GM12878 (cell line): ENCODE data around the gene LDLRAD3. TPM values are rescaled to one million over a fixed set of nuclear protein-coding genes. Genes with fewer than 3 reads are reported as not detected.

ENCODE experiments used
- ATAC-seq: fragments of 200-7000 bp; cut with Tn5 transposase; 3 replicates; pipeline ENCODE4 v1.9.1; 2020; ENCODE audit warnings: mild to moderate bottlenecking, moderate library complexity
- BruUV-seq: library from RNA; stranded (reverse); fragments of 400-500 nt; replicated peaks from 2 replicates; lab custom pipeline; 2021; lab: Mats Ljungman, UMichigan
- CTCF ChIA-PET: fragments of 300-600 bp; sonication (Branson Sonifier 250); formaldehyde crosslinking; extraction: SDS; loops from one replicate; lab custom pipeline; 2021; ENCODE audit warnings: inconsistent platforms; lab: Yijun Ruan, JAX
- POLR2A ChIA-PET: fragments of 350-600 bp; formaldehyde crosslinking; extraction: SDS; loops from one replicate; lab custom pipeline; 2021; ENCODE audit warnings: inconsistent platforms; lab: Charles Lee
- RAD21 ChIA-PET: fragments of 300-600 bp; sonication (Branson Sonifier 250); formaldehyde crosslinking; loops from one replicate; lab custom pipeline; 2023; ENCODE audit warnings: antibody characterized with exemption; ENCODE audit not compliant: unreplicated experiment; lab: Charles Lee
- SMC1A ChIA-PET: fragments of 300-600 bp; sonication (Branson Sonifier 250); formaldehyde crosslinking; loops from one replicate; lab custom pipeline; 2023; ENCODE audit not compliant: unreplicated experiment, uncharacterized antibody; lab: Charles Lee
- DNase-seq: peaks from one replicate; pipeline ENCODE4 v3.0.0-alpha.2; 2011; ENCODE audit warnings: low read depth, low spot score
- FAIRE-seq: peaks from 3 replicates; lab custom pipeline; 2011; peaks lifted over from hg19 to GRCh38; lab: Jason Lieb, UNC
- H2AFZ ChIP-seq: 2 replicates; pipeline ENCODE4 v1.6.0; 2011; ENCODE audit warnings: low read depth, low read length, control low read depth; ENCODE audit not compliant: control insufficient read depth
- H3K27ac ChIP-seq: 2 replicates; pipeline ENCODE4 v1.5.1; 2011; ENCODE audit warnings: control low read depth; ENCODE audit not compliant: control insufficient read depth, insufficient read depth
- H3K27me3 ChIP-seq, 2 experiments: replicated peaks in 1 of 2; 2 replicates each; pipeline versions ENCODE4 v1.6.0 to v1.6.1; 2011; ENCODE audit warnings: low read length in 1 of 2; ENCODE audit not compliant: control insufficient read depth in 2 of 2, insufficient read depth in 2 of 2
- H3K36me3 ChIP-seq, 2 experiments: 2 replicates each; pipeline ENCODE4 v1.5.1; 2011; ENCODE audit warnings: low read length in 1 of 2; ENCODE audit not compliant: control insufficient read depth in 2 of 2, insufficient read depth in 2 of 2
- H3K4me1 ChIP-seq: 2 replicates; pipeline ENCODE4 v1.6.1; 2011; ENCODE audit warnings: mild to moderate bottlenecking, low read length, moderate library complexity, mixed read lengths; ENCODE audit not compliant: control insufficient read depth, insufficient read depth
- H3K4me2 ChIP-seq: 2 replicates; pipeline ENCODE4 v1.6.0; 2011; ENCODE audit warnings: control low read depth; ENCODE audit not compliant: control insufficient read depth, insufficient read depth
- H3K4me3 ChIP-seq: fragments of 200-600 bp; sonication (generic); 2 replicates; pipeline ENCODE4 v1.5.1; 2016
- H3K79me2 ChIP-seq: 2 replicates; pipeline ENCODE4 v1.6.0; 2011; ENCODE audit warnings: low read length; ENCODE audit not compliant: control insufficient read depth, insufficient read depth
- H3K9ac ChIP-seq: 2 replicates; pipeline ENCODE4 v1.8.0; 2011; ENCODE audit warnings: low read length, control low read depth, mixed read lengths; ENCODE audit not compliant: control insufficient read depth, insufficient read depth
- H3K9me3 ChIP-seq: replicated peaks from 3 replicates; pipeline ENCODE4 v1.5.1; 2011; ENCODE audit warnings: mild to moderate bottlenecking, low read length; ENCODE audit not compliant: control insufficient read depth, insufficient read depth
- H4K20me1 ChIP-seq: 2 replicates; pipeline ENCODE4 v1.6.0; 2011; ENCODE audit not compliant: control insufficient read depth, insufficient read depth
- CREB1 ChIP-seq: IDR thresholded peaks from 2 replicates; pipeline ENCODE4 v1.6.1; 2012; ENCODE audit warnings: low read depth, mild to moderate bottlenecking, inconsistent platforms
- NBN ChIP-seq: fragments of 450-650 bp; IDR thresholded peaks from 2 replicates; pipeline ENCODE4 v1.6.1; 2016
- NFXL1 ChIP-seq: fragments of 450-650 bp; IDR thresholded peaks from 2 replicates; pipeline ENCODE4 v1.6.1; 2017; ENCODE audit warnings: antibody characterized with exemption, mild to moderate bottlenecking, borderline replicate concordance
- NFYB ChIP-seq: IDR thresholded peaks from 2 replicates; pipeline ENCODE4 v1.6.1; 2011; ENCODE audit warnings: low read depth, mild to moderate bottlenecking, low read length, improper control_type of control experiment, moderate library complexity; ENCODE audit not compliant: insufficient read depth
- ZBTB40 ChIP-seq: fragments of 450-650 bp; IDR thresholded peaks from 2 replicates; pipeline ENCODE4 v1.6.1; 2016; ENCODE audit warnings: mild to moderate bottlenecking, moderate library complexity, borderline replicate concordance
- ZNF384 ChIP-seq: IDR thresholded peaks from 2 replicates; pipeline ENCODE4 v1.6.1; 2012; ENCODE audit warnings: low read depth, mild to moderate bottlenecking, low read length, improper control_type of control experiment, borderline replicate concordance
- WGBS: methylation state at CpG from one replicate; pipeline ENCODE4 v1.1.6; 2016; ENCODE audit warnings: low lambda C conversion rate; ENCODE audit not compliant: insufficient replicate concordance, insufficient coverage; ENCODE audit errors: missing lambda C conversion rate; 5-methylcytosine and 5-hydroxymethylcytosine counted together
- in situ Hi-C: fragments of 300-500 bp; cut with MboI; formaldehyde crosslinking; loops from 9 replicates; pipeline ENCODE4 v1.14.3; 2018; ENCODE audit warnings: mixed read lengths
- intact Hi-C: fragments of 100-400 bp; cut with micrococcal nuclease; formaldehyde crosslinking; loops from one replicate; pipeline ENCODE4 v1.14.2; 2022; ENCODE audit not compliant: unreplicated experiment
- polyA plus RNA-seq, 11 experiments: library from polyadenylated mRNA; depleted of rRNA in 4 of 11; unstranded in 6 of 11; stranded (reverse) in 5 of 11; fragments of >200 nt; fragmentation: Nextera tagmentation in 4 of 11; fragmentation: Illumina TruSeq in 1 of 11; extraction: Ambion mirVana in 4 of 11; extraction: Trizol in 1 of 11; gene quantifications; 1 replicate in 1 of 11; 2 replicates in 10 of 11; pipeline versions ENCODE4 v1.2.1 to v1.2.3, GENCODE V29; 2011 to 2016; ENCODE audit warnings: inconsistent platforms in 2 of 11, missing spikeins in 2 of 11, low read depth in 1 of 11
- total RNA-seq, 4 experiments: library from RNA; depleted of rRNA in 3 of 4; stranded (reverse); fragments of >200 nt in 3 of 4; fragmentation: Illumina TruSeq in 1 of 4; extraction: Trizol in 1 of 4; gene quantifications; 2 replicates each; pipeline versions ENCODE4 v1.2.1 to v1.2.3, GENCODE V29; 2013 to 2021

Gene LDLRAD3
- total and polyA plus RNA-seq, 10 of the 15 experiments (the other 5 are each of a cell fraction or from before 2014, with no cell fraction given) = 2.5 to 17.2 (median 10.7) TPM

GRCh38 chr11:35964841-35965240 lies 21.0 kb downstream of the LDLRAD3 start:
- H3K4me1 ChIP-seq = peaks cover 14% of the 10 kb centered on the region
- no peaks in the 10 kb centered on the region for H4K20me1 ChIP-seq
- BruUV-seq = no TSS peak
- H3K27ac ChIP-seq = no peak overlapping the region
- ChIA-PET RAD21 (interaction anchor here (0.7 to 1.4 kb wide), 2 partner anchors 56 to 143 kb away, joined by 3 read pairs; no protein-coding TSS in a partner anchor), SMC1A (interaction anchor here (1.1 to 1.7 kb wide), 3 partner anchors 14 to 33 kb away, joined by 3 to 8 read pairs (median 3); no protein-coding TSS in a partner anchor), POLR2A (interaction anchor here (0.6 to 0.8 kb wide), 3 partner anchors 29 to 912 kb away, joined by 3 to 6 read pairs (median 5); no protein-coding TSS in a partner anchor)
- peaks cover 4% of the 10 kb centered on the region; the same call in 2 of the 3 replicates for H3K9me3 ChIP-seq
- H3K36me3 ChIP-seq = no peaks in the 10 kb centered on the region
- no peaks in the 10 kb centered on the region for H3K79me2 ChIP-seq
- H3K27me3 ChIP-seq = no peaks in the 10 kb centered on the region
- no peak overlapping the region for H3K4me3 ChIP-seq
- H2AFZ ChIP-seq = no peak overlapping the region
- H3K4me2 ChIP-seq = no peak overlapping the region
- FAIRE-seq = no peak
- peak; percentile 10; the same call in 2 of the 3 replicates for ATAC-seq
- TF ChIP-seq NFYB (no peak), CREB1 (no peak), ZNF384 (peak; percentile 17; the same call in 1 of the 2 replicates)
- TF ChIP-seq, all 136 proteins: peak for 1
- CTCF ChIA-PET = interaction anchor here (0.6 kb wide), 1 partner anchor 87 kb away, joined by 3 read pairs; no protein-coding TSS in a partner anchor
- no peak overlapping the region for H3K9ac ChIP-seq
- in situ Hi-C loops (no loop called here), intact Hi-C loops (no loop called here)
- DNase-seq = no peak
- WGBS = 47% methylated on average over 2 of the region's 2 CpGs

GRCh38 chr11:35967042-35967441 lies 23.2 kb downstream of the LDLRAD3 start:
- H3K27me3 ChIP-seq = no peaks in the 10 kb centered on the region
- SMC1A ChIA-PET = interaction anchor here (1.4 to 2.1 kb wide), 2 partner anchors 14 to 17 kb away, joined by 4 read pairs; no protein-coding TSS in a partner anchor
- no peak overlapping the region for H3K27ac ChIP-seq
- no peak overlapping the region for H2AFZ ChIP-seq
- H3K9ac ChIP-seq = no peak overlapping the region
- DNase-seq (no peak), ATAC-seq (no peak), FAIRE-seq (no peak)
- peaks cover 14% of the 10 kb centered on the region for H3K4me1 ChIP-seq
- RAD21 ChIA-PET = no interaction called here
- H3K4me2 ChIP-seq = no peak overlapping the region
- H3K79me2 ChIP-seq = no peaks in the 10 kb centered on the region
- in situ Hi-C loops = no loop called here
- BruUV-seq = no TSS peak
- POLR2A ChIA-PET = interaction anchor here (0.8 kb wide), 1 partner anchor 11 kb away, joined by 3 read pairs; no protein-coding TSS in a partner anchor
- TF ChIP-seq NFXL1 (no peak), NFYB (no peak), NBN (no peak), CREB1 (no peak), ZBTB40 (no peak)
- intact Hi-C loops = no loop called here
- 76% methylated on average over 2 of the region's 2 CpGs for WGBS
- no peaks in the 10 kb centered on the region for H3K36me3 ChIP-seq
- CTCF ChIA-PET = interaction anchor here (1.1 to 1.3 kb wide), 2 partner anchors 13 to 49 kb away, joined by 3 to 5 read pairs; no protein-coding TSS in a partner anchor
- no peaks in the 10 kb centered on the region for H4K20me1 ChIP-seq
- peaks cover 4% of the 10 kb centered on the region; the same call in 2 of the 3 replicates for H3K9me3 ChIP-seq
- H3K4me3 ChIP-seq = no peak overlapping the region
